Liver (tissue), 9 donors: Measurements from ENCODE around the gene COX4I1. TPM values are rescaled to one million over a fixed set of nuclear protein-coding genes. Genes with fewer than 3 reads are reported as not detected.

ENCODE experiments used
- DNase-seq: peaks from one replicate; pipeline ENCODE4 v3.0.0-alpha.2; 2017; ENCODE audit warnings: low spot score
- H3K27ac ChIP-seq, 2 donors: one replicate each; pipeline ENCODE4 v1.7.0; 2013; ENCODE audit warnings: inconsistent platforms in 2 of 2, low read length in 2 of 2, control low read depth in 1 of 2, low read depth in 1 of 2, mild to moderate bottlenecking in 1 of 2
- H3K27me3 ChIP-seq, 4 donors: one replicate each; pipeline versions ENCODE4 v1.6.1 to v1.7.0; 2013; ENCODE audit warnings: low read length in 3 of 4, inconsistent platforms in 1 of 4, mild to moderate bottlenecking in 1 of 4, moderate library complexity in 1 of 4; ENCODE audit not compliant: control insufficient read depth in 4 of 4, insufficient read depth in 4 of 4
- H3K36me3 ChIP-seq, 4 donors: one replicate each; pipeline versions ENCODE4 v1.6.1 to v1.7.0; 2013; ENCODE audit warnings: low read length in 3 of 4, mild to moderate bottlenecking in 3 of 4, low read depth in 1 of 4, moderate library complexity in 1 of 4; ENCODE audit not compliant: control insufficient read depth in 4 of 4, insufficient read depth in 3 of 4
- H3K4me1 ChIP-seq, 4 donors: one replicate each; pipeline versions ENCODE4 v1.6.1 to v1.7.0; 2013; ENCODE audit warnings: low read length in 3 of 4, mild to moderate bottlenecking in 3 of 4, moderate library complexity in 1 of 4; ENCODE audit not compliant: control insufficient read depth in 4 of 4, insufficient read depth in 4 of 4
- H3K4me3 ChIP-seq, 3 donors: one replicate each; pipeline versions ENCODE4 v1.6.1 to v1.7.0; 2013; ENCODE audit warnings: low read length in 3 of 3, control low read depth in 1 of 3, low read depth in 1 of 3, mild to moderate bottlenecking in 1 of 3
- H3K9ac ChIP-seq, 2 donors: one replicate each; pipeline ENCODE4 v1.7.0; 2013; ENCODE audit warnings: low read length in 2 of 2, mild to moderate bottlenecking in 2 of 2, moderate library complexity in 2 of 2, control low read depth in 1 of 2, low read depth in 1 of 2
- H3K9me3 ChIP-seq, 4 donors: one replicate each; pipeline versions ENCODE4 v1.6.1 to v1.7.0; 2013; ENCODE audit warnings: low read length in 3 of 4; ENCODE audit not compliant: control insufficient read depth in 4 of 4
- ATF3 ChIP-seq: IDR thresholded peaks from 2 replicates; pipeline ENCODE4 v1.6.1; 2016; ENCODE audit warnings: antibody characterized with exemption
- EGR1 ChIP-seq, 2 donors: IDR thresholded peaks; 2 replicates each; pipeline ENCODE4 v1.6.1; 2016 to 2018; ENCODE audit warnings: antibody characterized with exemption in 2 of 2, low read depth in 2 of 2
- FOXA1 ChIP-seq: IDR thresholded peaks from 2 replicates; pipeline ENCODE4 v1.6.1; 2016; ENCODE audit warnings: antibody characterized with exemption
- FOXA2 ChIP-seq: IDR thresholded peaks from 2 replicates; pipeline ENCODE4 v1.6.1; 2016; ENCODE audit warnings: antibody characterized with exemption
- GABPA ChIP-seq, 2 donors: IDR thresholded peaks in 1 of 2; conservative IDR thresholded peaks in 1 of 2; 2 replicates each; pipeline ENCODE4 v1.6.1; 2016; ENCODE audit warnings: antibody characterized with exemption in 2 of 2, mild to moderate bottlenecking in 1 of 2, moderate library complexity in 1 of 2
- HNF4A ChIP-seq, 2 donors: conservative IDR thresholded peaks; 2 replicates each; pipeline ENCODE4 v1.6.1; 2016; ENCODE audit warnings: antibody characterized with exemption in 2 of 2, mild to moderate bottlenecking in 2 of 2
- HNF4G ChIP-seq: IDR thresholded peaks from 2 replicates; pipeline ENCODE4 v1.6.1; 2016; ENCODE audit warnings: antibody characterized with exemption
- JUND ChIP-seq, 2 donors: IDR thresholded peaks; 2 replicates each; pipeline ENCODE4 v1.6.1; 2016; ENCODE audit warnings: antibody characterized with exemption in 2 of 2
- NR2F2 ChIP-seq: IDR thresholded peaks from 2 replicates; pipeline ENCODE4 v1.6.1; 2016; ENCODE audit warnings: antibody characterized with exemption
- REST ChIP-seq: IDR thresholded peaks from 2 replicates; pipeline ENCODE4 v1.6.1; 2016; ENCODE audit warnings: antibody characterized with exemption, mild to moderate bottlenecking
- SP1 ChIP-seq: IDR thresholded peaks from 2 replicates; pipeline ENCODE4 v1.6.1; 2018; ENCODE audit warnings: antibody characterized with exemption, mild to moderate bottlenecking
- TAF1 ChIP-seq: conservative IDR thresholded peaks from 2 replicates; pipeline ENCODE4 v1.6.1; 2016; ENCODE audit warnings: antibody characterized with exemption, mild to moderate bottlenecking
- YY1 ChIP-seq: IDR thresholded peaks from 2 replicates; pipeline ENCODE4 v1.6.1; 2016; ENCODE audit warnings: antibody characterized with exemption, mild to moderate bottlenecking
- WGBS: extraction: QIAGEN DNeasy Blood & Tissue Kit; methylation state at CpG from one replicate; pipeline ENCODE4 v1.1.7; 2013; 5-methylcytosine and 5-hydroxymethylcytosine counted together
- polyA plus RNA-seq, 2 donors: library from polyadenylated mRNA; stranded (reverse) in 1 of 2; unstranded in 1 of 2; fragments of 200-250 nt in 1 of 2; fragments of >200 nt in 1 of 2; fragmentation: Nextera tagmentation in 1 of 2; extraction: Ambion mirVana in 1 of 2; gene quantifications; one replicate each; pipeline versions ENCODE4 v1.2.1 to v1.2.3, GENCODE V29; 2013 to 2015
- total RNA-seq, 2 donors: library from RNA; depleted of rRNA; stranded (reverse); fragments of >200 nt; gene quantifications; one replicate each; pipeline ENCODE4 v1.2.3, GENCODE V29; 2014
- TF ChIP-seq, protein P1 (sequence below): IDR thresholded peaks from 2 replicates; pipeline ENCODE4 v1.6.1; 2016; ENCODE audit warnings: antibody characterized with exemption
- donor health status: healthy.
- donor health status: healthy.
- donor health status: healthy.
- donor health status: healthy.
- donor health status: healthy.

COX4I1 gene
- total and polyA plus RNA-seq, 4 donors = 186 to 576 (median 331) TPM

DNA sequence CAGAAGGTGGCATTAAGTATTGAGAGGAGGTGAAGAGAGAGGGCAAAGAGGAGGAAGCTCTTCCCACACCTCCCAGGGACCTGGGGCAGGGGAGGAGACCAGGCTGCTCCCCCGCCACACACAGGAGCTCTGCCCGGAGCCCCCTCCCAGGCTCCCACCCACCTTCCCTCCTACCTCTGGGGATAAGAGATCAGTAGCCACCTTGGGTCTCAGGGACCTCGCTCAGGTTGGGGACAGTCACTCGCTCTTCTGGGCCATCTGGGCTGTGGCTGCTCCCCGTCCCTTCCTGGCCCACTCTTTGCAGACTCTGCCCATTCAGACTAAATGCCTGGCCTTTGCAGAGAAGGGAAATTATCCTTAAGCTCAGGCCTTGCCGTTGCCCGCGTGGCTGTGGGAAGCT, 33.7 kb upstream of the COX4I1 start:
- H3K9ac ChIP-seq = no peak overlapping the region
- DNase-seq = no peak
- no peaks in the 10 kb centered on the region for H3K27me3 ChIP-seq
- WGBS = 73% methylated on average over 8 of the region's 8 CpGs
- H3K36me3 ChIP-seq = peaks cover 0 to 3% (median 0%) of the 10 kb centered on the region in 4 donors
- TF ChIP-seq ATF3 (no peak), TAF1 (no peak), FOXA2 (no peak), EGR1 (IDR thresholded peaks at IDR 0.05; ENCODE audit: low read depth in 2 of 2) (no peak), JUND (IDR thresholded peaks at IDR 0.05) (no peak)
- H3K4me1 ChIP-seq = no peaks in the 10 kb centered on the region
- no peaks in the 10 kb centered on the region for H3K9me3 ChIP-seq
- no peak overlapping the region for H3K27ac ChIP-seq
- H3K4me3 ChIP-seq = no peak overlapping the region

DNA sequence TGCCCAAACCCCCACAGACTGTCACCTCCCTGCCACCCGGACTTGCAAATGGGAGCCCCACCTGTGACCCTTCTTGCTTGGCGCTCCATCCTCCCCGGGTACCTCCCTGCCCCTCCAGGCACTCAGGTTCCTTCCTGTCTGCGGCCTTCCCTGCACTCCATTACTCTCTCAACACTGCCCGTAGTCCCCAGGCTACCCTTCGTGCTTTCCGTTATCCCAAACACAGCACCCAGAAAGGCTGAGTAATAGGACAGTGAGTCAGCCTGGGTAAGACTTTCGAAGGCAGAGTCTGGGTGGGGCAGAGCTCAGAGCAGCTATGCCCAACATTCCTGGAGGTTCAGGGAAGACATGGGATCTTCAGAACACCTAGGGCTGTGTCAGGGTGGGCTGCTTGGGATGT, 32.0 kb upstream of the COX4I1 start:
- no peak overlapping the region for H3K27ac ChIP-seq
- 82% methylated on average over 8 of the region's 8 CpGs for WGBS
- no peak overlapping the region for H3K4me3 ChIP-seq
- TF ChIP-seq TAF1 = no peak
- TF ChIP-seq REST = no peak
- no peak for TF ChIP-seq ATF3
- TF ChIP-seq GABPA (IDR thresholded peaks at IDR 0.05 in 1 of 2, conservative IDR thresholded peaks at IDR 0.05 in 1 of 2) = no peak
- no peak for TF ChIP-seq NR2F2
- no peak for TF ChIP-seq YY1
- TF ChIP-seq HNF4A (conservative IDR thresholded peaks at IDR 0.05) = no peak
- TF ChIP-seq SP1 = no peak
- no peak for TF ChIP-seq FOXA1
- TF ChIP-seq HNF4G = no peak
- TF ChIP-seq EGR1 (IDR thresholded peaks at IDR 0.05; ENCODE audit: low read depth in 2 of 2) = no peak
- H3K9ac ChIP-seq = no peak overlapping the region
- H3K27me3 ChIP-seq = no peaks in the 10 kb centered on the region
- DNase-seq = no peak
- H3K4me1 ChIP-seq = no peaks in the 10 kb centered on the region
- H3K9me3 ChIP-seq = no peaks in the 10 kb centered on the region
- H3K36me3 ChIP-seq = peaks cover 0 to 3% (median 0%) of the 10 kb centered on the region in 4 donors

DNA sequence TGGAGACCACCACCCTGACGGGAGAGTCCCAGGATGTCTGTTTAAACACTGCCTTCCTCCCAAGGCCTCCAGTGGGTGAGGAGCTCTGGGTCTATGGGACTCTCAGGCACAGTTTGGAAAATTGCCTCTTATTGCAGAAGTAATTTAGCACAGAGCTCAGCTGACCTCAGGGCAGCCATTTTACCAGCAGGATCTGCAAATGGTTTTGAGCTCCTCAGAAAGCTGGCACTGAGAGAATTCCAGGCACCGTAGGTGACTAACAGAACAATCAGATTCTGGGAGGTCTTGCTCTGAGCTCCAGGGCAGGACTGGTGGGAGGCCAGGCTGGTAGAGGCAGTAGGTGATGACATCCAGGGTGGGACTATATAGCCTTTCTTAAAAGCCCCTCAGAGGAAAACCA, 31.3 kb upstream of the COX4I1 start:
- no peak overlapping the region for H3K4me3 ChIP-seq
- H3K4me1 ChIP-seq = no peaks in the 10 kb centered on the region
- no peak overlapping the region for H3K9ac ChIP-seq
- TF ChIP-seq, protein P1, sequence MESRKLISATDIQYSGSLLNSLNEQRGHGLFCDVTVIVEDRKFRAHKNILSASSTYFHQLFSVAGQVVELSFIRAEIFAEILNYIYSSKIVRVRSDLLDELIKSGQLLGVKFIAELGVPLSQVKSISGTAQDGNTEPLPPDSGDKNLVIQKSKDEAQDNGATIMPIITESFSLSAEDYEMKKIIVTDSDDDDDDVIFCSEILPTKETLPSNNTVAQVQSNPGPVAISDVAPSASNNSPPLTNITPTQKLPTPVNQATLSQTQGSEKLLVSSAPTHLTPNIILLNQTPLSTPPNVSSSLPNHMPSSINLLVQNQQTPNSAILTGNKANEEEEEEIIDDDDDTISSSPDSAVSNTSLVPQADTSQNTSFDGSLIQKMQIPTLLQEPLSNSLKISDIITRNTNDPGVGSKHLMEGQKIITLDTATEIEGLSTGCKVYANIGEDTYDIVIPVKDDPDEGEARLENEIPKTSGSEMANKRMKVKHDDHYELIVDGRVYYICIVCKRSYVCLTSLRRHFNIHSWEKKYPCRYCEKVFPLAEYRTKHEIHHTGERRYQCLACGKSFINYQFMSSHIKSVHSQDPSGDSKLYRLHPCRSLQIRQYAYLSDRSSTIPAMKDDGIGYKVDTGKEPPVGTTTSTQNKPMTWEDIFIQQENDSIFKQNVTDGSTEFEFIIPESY = no peak
- TF ChIP-seq HNF4G = no peak
- no peaks in the 10 kb centered on the region for H3K27me3 ChIP-seq
- peaks cover 0 to 3% (median 0%) of the 10 kb centered on the region in 4 donors for H3K36me3 ChIP-seq
- WGBS = 67% methylated on average over 2 of the region's 2 CpGs
- DNase-seq = no peak
- H3K9me3 ChIP-seq = no peaks in the 10 kb centered on the region
- no peak overlapping the region for H3K27ac ChIP-seq
